Germinal center (tissue), 1 donor: ENCODE data around the gene HIVEP3.

ENCODE experiments used
- DNase-seq: peaks from one replicate; pipeline ENCODE4 v3.0.0; 2012; ENCODE audit warnings: mixed read lengths, low spot score

HIVEP3 gene

GRCh38 chr1:41892301-41892781, 26.4 kb downstream of the HIVEP3 start:
- DNase-seq, result no peak

DNA sequence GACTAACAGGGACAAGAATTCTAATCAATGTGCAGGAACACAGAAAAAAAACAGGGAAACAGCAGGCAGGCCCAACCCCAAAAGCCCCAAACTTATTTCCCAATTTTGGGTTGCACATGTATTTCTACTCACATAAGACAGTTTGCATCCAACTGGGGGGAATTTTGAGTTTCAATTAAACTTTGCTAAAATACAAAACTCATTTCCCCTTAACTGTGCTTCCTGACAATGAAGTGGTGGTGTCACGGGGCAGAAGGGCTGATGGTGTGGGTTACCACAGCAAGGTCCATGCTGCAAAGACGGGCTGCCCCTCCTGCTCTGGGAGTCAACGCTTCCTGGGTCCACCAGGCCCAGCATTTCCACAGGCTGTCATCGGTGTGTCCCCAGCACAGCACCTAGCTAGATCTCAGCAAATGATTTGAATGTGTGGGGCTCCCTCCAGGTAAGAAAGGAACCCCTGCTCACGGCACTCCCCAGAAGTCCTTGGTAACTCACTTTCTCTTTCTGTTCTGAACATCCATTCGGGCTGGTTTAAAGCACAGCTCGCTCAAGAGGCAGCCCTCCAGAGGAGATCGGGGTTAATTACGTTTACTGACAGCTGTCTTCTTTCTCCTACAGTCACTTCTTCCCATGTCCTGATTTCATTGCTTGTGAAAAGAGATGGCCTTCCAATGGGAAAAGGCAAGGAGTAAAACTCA, 27.4 kb downstream of the HIVEP3 start:
- DNase-seq, result peak; percentile 73

DNA sequence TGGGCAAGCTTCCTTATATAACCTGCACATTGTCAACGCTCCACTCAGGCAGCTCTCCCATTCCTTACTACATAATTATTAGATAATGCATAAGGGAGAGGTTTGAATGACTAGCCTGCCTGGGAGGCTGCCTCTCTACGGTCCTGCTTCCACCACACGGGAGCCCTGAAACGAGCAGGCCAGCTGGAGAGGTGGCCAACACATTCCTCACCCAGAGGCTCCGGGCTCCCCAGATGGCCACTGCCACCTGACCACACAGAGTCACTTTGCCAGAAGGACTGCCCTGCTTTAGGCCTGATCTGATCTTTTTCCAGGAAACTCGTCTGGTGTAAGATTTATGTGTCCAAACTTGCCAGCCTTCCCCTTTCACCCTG, 27.9 kb downstream of the HIVEP3 start:
- no peak for DNase-seq

GRCh38 chr1:41889506-41890414, 29.0 kb downstream of the HIVEP3 start:
- no peak for DNase-seq

DNA sequence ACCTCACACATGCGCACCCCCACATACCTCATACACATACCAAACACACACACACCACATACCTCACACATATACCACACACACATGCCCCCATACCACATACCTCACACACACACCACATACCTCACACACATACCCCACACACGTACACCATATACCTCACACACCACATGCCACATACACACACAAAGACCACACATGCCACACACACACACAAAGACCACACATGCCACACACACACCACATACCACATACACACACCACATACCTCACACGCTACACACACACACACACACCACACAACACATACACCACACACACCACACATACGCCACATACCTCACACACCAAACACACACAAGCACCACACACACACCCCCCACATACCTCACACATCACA, 30.0 kb downstream of the HIVEP3 start:
- DNase-seq, result no peak

DNA sequence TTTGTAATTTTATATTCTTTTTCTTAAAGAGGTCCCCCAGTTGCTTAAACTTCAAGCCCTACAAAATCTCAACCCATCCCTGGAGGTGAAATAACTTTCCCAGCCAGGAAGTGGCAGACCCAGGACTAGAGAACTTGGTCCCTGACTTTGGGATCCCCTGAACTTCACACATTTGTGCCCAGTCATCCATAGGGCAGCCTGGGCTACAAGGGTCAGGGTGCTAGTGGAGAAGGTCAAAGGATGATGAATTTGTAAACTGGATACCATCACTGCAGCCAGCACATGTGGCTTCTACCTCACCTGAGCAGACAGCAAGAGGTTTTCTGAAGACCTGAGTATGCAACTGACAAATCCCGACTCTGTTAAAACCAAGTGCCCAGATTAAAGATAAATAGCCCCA, 31.4 kb downstream of the HIVEP3 start:
- no peak for DNase-seq

- no peak for DNase-seq
These were observed 34.2 kb downstream of the HIVEP3 start for GRCh38 chr1:41884256-41885230.

DNA sequence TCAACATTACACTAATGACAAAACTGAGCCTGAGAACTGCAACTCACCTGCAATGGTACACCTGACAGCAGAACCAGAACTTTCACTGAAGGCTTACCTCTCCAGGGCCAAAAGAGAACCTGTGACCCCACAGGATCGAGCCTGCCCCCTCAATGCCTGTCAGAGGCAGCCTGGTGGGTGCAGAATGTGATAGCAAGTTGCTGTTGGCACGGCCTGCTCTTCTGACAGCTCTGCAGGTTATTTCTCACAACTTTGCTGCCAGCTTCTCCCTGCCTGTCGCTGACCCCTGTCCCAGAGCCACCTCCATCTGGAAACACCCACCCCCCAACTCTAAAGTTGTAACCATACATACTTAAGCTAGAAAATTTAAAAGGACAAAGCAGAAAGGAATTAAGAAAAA, 35.2 kb downstream of the HIVEP3 start:
- no peak for DNase-seq

GRCh38 chr1:41882486-41882885, 36.2 kb downstream of the HIVEP3 start:
- no peak for DNase-seq

DNA sequence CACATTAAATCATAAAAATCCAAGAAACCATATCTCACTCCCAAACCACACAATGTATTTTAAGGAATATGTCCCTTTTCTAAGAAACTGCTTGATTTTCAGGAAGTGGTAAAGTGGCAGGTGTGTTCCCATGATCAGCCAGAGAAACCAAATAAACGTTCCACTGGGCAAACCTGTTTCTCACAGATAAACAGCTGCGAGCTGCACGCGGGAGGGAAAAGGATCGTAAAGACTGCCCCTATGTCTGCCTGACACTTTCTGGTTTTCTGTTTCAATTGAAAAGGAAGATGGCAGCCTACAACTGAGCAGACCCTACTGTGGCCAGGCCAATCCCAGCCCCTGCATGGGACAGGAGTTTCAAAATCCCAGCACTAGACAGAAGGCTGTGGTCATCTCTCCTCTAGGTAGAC, 36.6 kb downstream of the HIVEP3 start:
- DNase-seq, result no peak

DNA sequence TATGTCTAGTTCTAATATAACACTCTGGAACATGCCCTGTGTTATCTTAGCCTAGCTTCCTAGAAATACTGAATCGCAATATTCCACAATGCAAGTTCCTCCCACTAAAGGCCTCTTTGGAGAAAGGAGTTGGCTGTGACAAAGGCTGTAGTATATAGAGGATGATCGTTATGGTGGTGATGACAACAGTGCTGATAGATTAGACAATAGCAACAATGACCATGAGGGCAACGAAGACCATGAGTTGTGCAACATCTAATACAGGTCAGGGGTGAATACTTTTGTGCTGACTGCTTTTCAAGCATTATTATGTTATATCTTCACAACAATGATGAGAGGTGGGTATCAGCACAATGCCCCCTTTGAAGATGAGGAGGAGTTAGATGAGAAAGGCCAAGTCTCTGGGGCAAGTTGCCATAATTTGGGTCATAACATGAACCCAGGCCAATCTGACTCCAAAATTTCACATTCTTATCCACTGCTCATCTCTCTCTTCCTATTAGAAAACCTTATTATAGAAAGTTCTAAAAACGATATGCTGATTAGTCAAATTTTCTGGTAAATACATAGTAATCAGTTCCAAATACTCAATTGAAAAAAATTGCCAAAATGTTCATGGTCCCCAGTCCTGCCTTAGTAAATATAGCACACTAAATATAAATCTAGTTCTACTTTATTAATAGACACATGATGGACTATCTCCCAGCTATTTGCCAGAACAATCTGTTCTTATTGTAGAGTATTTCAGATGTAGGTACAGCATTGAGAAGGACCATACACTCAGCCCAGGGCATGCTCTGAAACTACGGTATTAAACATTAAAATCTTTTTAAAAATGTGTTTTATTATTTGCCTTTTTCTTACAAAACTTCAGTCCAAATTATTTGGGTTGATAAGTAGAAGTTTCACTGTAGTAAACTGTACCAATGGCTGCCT, 37.5 kb downstream of the HIVEP3 start:
- DNase-seq, result no peak

DNA sequence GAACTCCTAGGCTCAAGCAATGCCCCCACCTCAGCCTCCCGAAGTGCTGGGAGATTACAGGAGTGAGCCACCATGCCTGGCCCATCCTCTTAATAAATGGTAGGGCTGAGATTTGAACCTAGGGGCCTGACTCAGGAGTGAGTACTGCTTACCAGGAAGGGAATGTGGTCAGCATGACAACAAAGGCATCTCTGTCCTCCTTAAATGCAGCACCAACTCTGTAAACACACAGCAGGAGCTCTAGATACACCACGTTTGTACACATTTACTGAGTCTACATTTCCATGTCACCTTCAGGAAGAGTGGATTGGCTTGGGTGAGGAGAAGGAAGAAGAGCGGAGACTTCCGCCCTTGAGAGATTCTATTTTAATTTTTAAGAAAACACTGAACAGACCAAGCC, 38.5 kb downstream of the HIVEP3 start:
- no peak for DNase-seq

DNA sequence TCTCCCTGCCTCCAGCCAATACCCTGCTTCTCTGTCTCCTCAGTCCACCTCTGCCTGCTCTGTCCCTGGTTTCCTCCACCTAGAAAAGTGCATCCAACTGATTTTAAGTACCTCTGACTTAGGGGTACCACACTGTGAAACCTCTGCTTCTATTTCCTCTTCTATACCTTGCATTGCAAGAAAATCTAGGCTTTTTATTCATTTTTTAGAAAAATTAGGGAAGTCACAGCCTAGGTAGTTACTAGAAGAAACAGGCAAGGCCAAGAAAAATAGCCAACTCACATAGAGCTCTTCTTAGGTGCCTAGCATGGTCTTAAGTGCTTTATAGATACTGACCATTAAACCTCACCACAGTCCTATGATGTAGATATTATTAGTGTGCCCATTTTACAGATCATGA, 39.1 kb downstream of the HIVEP3 start:
- DNase-seq, result no peak

- DNase-seq, result no peak
These were observed 39.8 kb downstream of the HIVEP3 start for GRCh38 chr1:41878911-41879310.

DNA sequence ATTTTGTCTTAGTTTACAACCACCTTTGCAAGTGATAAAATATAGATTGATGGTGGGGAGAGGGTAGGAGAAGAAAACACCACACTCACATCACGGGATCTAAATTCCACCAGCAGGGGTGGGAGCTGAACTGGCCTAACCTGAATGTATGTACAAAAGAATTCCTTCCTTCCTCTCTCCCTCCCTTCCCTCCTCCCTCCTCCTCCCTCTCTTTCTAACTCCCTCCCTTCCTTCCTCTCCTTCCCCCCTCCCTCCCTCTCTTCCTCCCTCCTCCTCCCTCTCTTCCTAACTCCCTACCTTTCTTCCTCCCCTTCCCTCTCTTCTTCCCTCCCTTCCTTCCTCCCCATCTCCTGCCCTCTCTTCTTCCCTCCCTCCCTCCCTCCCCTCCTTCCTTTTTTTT, 40.2 kb downstream of the HIVEP3 start:
- DNase-seq, result no peak

DNA sequence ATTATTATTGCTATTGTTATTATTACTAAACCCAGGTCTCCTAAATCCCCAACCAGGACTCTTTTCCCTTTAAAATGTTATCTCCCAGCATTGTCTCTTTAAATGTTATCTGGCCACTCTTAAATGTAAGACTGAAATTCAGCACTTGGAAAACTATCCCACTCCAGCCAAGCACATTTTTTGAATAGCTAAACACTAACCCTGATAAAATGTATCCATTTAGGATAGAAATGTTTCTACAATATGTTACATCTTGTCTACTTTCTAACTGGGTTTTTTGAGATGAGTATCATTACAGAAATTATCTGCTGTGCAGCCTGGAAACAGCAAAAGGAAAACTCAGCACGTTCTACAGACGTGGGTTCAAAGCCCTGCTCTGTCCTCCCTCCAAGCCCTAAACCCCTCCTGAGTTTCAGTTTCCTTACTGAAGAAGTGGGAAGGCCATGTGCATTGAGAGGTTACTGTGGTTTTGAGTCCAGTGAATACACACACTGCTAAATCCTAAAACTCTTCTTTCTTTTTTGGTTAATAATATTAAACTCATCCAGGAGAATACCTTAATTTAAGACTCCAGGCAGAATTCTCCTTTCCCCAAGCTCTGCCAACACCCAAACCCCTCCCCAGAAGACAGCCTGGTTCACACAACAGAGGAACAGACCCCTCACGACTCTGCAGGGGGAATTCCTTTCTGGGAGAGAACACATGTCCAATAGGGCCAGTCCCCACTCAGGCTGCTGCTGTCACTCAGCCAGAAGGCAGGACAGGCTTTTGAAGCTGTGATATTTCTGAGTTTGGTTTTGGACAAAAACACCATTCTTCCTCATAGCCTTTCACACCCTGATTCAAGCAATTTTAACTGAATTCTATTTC, 41.9 kb downstream of the HIVEP3 start:
- no peak for DNase-seq

- DNase-seq, result no peak
These were observed 43.2 kb downstream of the HIVEP3 start for GRCh38 chr1:41875487-41875886.

DNA sequence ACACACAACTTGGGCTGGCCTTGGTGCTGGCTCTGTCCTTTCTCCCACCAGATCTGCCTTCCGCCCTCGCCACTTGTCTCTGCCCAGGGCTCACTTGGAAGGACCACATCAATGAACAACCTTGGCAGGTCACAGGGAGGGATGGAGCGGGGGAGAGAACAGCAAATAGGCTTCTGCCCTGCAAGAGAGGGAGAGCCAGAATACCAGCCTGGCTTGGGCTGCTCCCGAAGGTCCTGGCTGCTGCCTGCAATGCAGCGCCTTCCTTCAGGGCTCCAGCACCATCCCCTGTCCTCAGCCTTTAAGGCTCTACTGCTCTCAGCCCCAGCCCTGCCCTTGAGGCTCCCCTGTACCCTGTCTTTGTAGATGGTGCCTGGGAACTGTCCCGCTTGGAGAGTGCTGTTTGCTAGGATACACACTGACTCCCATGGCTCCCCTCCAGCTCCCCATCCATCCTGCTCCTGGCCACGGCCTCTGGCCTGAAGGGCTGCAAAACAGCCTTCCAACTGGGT, 43.8 kb downstream of the HIVEP3 start:
- DNase-seq, result no peak

DNA sequence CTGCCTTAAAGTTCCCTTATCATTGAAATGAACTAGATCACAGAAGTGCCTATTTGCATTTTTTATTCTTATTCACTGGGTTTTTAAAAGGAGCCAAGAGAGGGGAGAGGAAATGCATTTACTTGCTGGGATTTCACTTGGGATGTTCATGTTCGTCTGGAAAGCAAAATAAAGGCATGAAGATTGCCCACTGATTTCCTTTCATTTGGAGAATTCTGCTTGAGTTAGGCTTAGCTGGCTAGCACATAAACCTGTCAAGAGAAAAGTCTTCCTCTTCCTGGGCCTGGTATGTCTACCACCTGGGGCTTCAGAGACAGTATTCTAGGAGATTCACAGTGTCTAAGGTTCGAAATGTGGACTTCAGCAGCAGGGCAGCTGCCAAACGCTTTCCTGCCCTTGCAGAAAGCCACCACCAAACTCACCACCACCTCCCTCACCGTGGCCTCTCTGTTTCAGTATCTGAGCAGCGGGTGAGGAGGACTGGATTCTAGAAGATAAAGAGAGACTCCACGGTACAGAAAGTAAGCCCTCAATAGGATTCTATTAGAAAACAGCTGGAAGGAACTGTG, 44.5 kb downstream of the HIVEP3 start:
- no peak for DNase-seq
